Hepatic stellate cell (primary cell): ENCODE measurements around the gene POU6F2.

Experiments used
- DNase-seq: peaks from one replicate; pipeline ENCODE4 v3.0.0; 2011; ENCODE audit warnings: low spot score

The POU6F2 gene

DNA sequence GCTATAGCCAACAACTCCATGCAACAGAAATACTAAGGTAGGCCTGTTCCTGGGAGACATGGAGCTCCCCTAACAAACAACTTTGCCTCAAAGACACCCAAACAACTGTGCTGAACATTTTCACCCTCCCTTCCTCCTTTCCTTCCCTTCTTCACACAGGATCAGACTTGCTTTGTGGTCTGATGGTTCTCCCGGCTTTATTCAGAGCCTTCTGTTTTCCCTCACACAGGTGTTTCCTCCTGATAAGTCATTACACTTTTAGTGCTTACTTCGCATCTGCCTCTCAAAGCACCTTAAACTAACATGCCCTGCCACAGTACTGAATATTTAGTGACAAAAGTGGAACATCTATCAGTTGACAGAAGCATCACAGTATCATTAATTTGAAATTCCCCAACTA is 532.2 kb downstream of the POU6F2 start:
- no peak for DNase-seq

GRCh38 chr7:39510864-39511354 is 533.2 kb downstream of the POU6F2 start:
- no peak for DNase-seq

- no peak for DNase-seq
These were observed 538.0 kb downstream of the POU6F2 start for GRCh38 chr7:39515534-39516228.

GRCh38 chr7:39516498-39516897 is 538.8 kb downstream of the POU6F2 start:
- no peak for DNase-seq

- DNase-seq: no peak
These were observed 539.5 kb downstream of the POU6F2 start for GRCh38 chr7:39517240-39517639.
